Activated CD8-positive, alpha-beta memory T cell treated with anti-CD3 and anti-CD28 coated beads for 36 hours (primary cell): ENCODE results near the gene CALM1. TPM values are rescaled to one million over a fixed set of nuclear protein-coding genes. Genes with fewer than 3 reads are reported as not detected.
"Not testable (repeated sequence)": the region's sequence is repeated elsewhere in the genome, so short reads cannot be mapped to it uniquely, and the experiment has no call there.

ENCODE experiments used
- CTCF ChIA-PET: fragments of 350-600 bp; sonication (Branson Sonifier 250); formaldehyde crosslinking; loops from one replicate; lab custom pipeline; 2021; ENCODE audit warnings: antibody characterized with exemption; lab: Charles Lee
- POLR2A ChIA-PET: fragments of 350-600 bp; sonication (Branson Sonifier 250); formaldehyde crosslinking; loops from one replicate; lab custom pipeline; 2021; ENCODE audit warnings: antibody characterized with exemption; lab: Charles Lee
- total RNA-seq, 2 experiments: library from RNA; stranded (reverse); gene quantifications; one replicate each; pipeline ENCODE4 v1.2.3, GENCODE V29; 2021

The CALM1 gene
- total RNA-seq, 2 experiments from 2014 or later, result 530 to 542 TPM

DNA sequence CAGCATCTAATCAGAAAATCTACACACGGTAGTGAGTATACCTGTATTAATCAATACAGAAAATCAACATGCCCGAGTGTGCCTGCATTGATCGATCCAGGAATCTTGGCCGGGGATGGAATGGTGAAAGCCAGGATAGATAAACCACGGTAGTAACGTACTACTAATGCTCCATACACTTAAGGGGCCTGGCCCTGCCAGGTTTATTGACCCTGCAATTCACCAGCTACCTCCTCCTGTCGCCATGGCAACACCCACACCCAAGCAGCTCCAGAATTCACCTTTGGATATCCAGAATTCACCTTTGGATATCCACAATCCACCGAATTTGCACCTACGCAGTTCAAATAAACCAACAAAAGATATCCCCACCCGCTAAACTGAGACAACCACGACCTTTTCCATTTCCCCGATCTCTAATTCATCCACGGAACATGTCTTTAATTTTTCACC is 14.8 kb upstream of the CALM1 start:
- ChIA-PET POLR2A (interaction anchor here (0.5 to 5.9 kb wide), 5 partner anchors 14 to 426 kb away, joined by 3 to 101 read pairs (median 4); partner anchors contain the start of gene CALM1), CTCF (interaction anchor here (0.6 to 1.6 kb wide), 5 partner anchors 13 to 428 kb away, joined by 3 to 8 read pairs (median 3); partner anchors contain the start of gene EFCAB11)

DNA sequence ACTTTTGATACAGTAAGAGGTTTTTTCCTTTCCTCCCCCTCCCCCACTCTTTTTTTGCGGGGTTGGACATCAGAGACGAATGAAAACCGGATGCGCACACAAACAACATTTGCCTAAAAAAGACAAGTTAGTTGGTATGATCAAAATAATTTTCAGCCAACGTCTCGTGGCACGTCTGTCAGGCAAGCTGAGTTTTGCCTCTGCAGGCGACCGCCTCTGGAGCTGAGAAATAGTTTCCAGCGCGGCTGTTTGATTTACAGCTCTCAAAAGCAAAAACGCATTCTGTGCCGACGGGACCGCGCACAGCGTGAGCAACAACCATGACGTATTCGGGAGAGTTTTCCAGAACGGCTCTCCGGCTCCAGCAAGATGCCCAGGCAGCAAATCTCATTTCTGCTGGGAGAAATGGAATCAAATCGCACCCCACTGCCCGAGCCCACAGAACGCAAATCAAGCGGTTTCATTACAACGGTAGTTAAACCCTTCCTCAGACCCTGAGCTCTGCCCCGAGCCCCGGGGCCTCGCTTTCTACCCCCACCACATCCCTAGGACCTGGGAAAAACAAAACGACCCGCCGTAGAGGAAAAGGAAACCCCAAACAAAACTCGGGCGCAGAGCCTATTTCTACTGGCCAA is 14.2 kb upstream of the CALM1 start:
- ChIA-PET POLR2A (interaction anchor here (0.5 to 5.9 kb wide), 6 partner anchors 14 to 836 kb away, joined by 3 to 101 read pairs (median 4); partner anchors contain the start of gene CALM1), CTCF (interaction anchor here (0.6 to 1.6 kb wide), 5 partner anchors 13 to 428 kb away, joined by 3 to 8 read pairs (median 3); partner anchors contain the start of gene EFCAB11)

DNA sequence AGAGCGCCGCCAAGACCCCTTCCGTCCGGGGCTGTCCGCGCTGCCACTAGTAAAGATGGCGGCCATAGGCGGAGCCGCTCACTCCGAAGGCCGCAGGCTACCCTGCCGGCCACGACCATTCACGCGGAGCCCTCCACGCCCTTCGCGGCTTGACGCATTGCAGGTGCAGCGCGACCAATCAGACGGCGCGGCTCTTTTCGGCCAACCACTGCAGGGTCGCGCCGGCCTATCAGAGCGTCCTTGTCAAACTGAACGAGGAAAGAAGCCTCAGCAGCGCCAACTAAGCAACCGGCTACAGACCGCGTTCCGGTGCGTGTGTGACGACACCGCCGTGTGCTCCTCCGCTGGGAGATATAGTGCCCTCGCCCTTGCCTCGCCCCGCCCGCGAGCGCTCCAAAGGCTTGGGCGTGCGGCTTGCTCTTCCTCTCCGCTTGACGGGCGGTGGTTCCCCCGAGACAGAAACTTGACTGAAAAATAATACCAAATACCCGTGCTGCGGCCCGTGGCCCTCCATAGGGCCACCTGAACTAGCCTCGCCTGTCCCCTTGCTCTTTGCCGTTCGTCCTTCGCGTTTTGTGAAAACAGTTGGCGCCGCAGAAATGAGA is 13.6 kb upstream of the CALM1 start:
- ChIA-PET CTCF (interaction anchor here (0.6 to 2.1 kb wide), 7 partner anchors 10 to 429 kb away, joined by 3 to 15 read pairs (median 3); partner anchors contain the start of genes CALM1 and EFCAB11), POLR2A (interaction anchor here (1.0 to 5.9 kb wide), 6 partner anchors 10 to 427 kb away, joined by 3 to 101 read pairs (median 6); partner anchors contain the start of gene CALM1)

DNA sequence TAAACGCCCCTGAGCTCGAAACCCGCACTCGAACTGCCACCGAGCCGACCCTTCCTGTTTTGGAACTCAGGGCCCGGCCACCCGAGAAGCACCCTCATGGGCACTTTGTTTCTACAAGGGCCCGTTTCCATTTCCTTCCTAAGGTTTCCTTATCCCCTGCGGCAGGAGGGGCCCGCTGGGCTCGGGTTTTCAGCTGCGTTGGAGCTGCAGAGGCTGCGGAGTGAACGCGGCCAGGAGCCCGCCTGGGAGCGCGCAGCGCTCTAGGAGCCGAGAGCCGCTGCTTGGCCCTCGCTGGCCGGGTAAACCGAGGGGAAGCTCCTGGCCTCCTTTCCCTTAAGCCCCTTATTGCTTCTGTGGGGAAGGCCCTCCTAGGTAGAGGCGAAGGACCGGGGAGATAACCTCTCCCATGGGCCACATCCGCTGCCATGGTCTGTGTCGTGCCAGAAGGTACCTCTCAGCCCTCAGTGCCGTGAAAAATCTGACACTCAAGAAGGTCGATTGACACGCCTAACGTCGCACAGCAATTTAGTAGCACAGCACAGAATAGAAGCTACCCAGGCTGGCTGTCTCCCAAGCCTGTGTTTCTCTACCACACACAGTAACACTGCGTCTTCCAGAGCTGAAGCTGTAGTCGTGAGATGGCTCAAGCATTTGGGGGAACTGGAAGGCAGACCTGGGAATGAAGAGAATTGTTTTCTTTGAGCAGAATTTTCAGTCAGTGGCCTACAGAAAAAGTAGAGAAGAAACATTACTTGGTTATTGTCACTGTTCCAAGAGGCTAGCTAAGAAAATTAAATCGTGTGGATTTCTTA is 12.9 kb upstream of the CALM1 start:
- ChIA-PET CTCF (interaction anchor here (0.6 to 2.1 kb wide), 4 partner anchors 9 to 68 kb away, joined by 3 to 15 read pairs (median 8); partner anchors contain the start of gene CALM1), POLR2A (interaction anchor here (1.0 to 5.9 kb wide), 5 partner anchors 9 to 127 kb away, joined by 3 to 101 read pairs (median 6); partner anchors contain the start of gene CALM1)

- ChIA-PET POLR2A (interaction anchor here (1.3 to 5.9 kb wide), 4 partner anchors 9 to 17 kb away, joined by 5 to 101 read pairs (median 36); partner anchors contain the start of gene CALM1), CTCF (interaction anchor here (0.6 to 2.1 kb wide), 4 partner anchors 8 to 410 kb away, joined by 3 to 15 read pairs (median 8); partner anchors contain the start of gene CALM1)
These were observed 12.3 kb upstream of the CALM1 start for GRCh38 chr14:90384543-90384911.

DNA sequence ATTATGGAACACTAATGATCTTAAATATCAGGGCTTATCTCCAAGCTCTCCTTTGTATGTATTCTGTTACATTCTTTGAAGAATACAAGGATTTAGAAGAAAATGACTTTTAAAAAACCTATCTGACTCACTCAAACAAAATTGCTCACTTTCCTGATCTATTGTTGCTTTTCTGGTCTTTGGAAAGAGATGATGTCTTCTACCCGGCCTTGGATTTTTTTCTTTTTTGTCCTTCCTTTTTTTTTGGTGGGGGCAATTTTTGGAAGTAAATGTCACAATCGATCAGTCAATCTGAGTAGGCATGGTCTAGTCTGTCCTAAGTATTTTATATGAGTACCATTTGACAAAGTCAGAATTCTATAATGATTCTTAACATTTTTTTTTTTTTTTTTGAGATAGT is 10.5 kb upstream of the CALM1 start:
- ChIA-PET CTCF (interaction anchor here (1.9 to 2.0 kb wide), 2 partner anchors 10 to 14 kb away, joined by 7 to 8 read pairs; partner anchors contain the start of gene CALM1), POLR2A (interaction anchor here (0.5 kb wide), 1 partner anchor 23 kb away, joined by 5 read pairs; no protein-coding TSS in a partner anchor)

DNA sequence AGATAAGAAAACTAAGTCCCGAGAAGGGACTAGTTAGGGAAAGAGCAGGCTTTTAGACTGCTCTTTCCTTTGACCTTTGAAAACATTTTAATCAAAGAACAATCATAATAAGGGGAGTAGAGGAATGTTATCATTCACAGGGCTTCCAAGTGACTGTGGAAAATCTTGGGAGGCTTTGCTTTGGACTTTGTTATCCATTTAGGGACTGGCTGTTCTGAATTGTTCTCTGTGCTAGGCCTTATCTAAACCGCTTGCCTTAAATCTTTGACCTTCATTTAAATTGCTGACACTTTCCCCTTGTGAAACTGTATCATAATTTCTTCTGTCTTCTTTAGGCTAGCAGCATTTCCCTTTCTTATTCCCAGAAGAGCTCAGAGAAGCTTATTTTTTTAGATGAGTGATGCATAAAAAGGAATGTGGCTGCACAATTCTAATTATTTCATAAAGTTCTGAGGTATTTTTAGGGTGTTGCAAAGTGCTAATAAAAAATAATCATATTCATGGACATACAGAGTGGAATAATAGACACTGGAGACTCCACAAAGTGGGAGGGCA is 9.5 kb upstream of the CALM1 start:
- POLR2A ChIA-PET, result no interaction called here
- CTCF ChIA-PET, result interaction anchor here (2.0 kb wide), 1 partner anchor 13 kb away, joined by 7 read pairs; no protein-coding TSS in a partner anchor

DNA sequence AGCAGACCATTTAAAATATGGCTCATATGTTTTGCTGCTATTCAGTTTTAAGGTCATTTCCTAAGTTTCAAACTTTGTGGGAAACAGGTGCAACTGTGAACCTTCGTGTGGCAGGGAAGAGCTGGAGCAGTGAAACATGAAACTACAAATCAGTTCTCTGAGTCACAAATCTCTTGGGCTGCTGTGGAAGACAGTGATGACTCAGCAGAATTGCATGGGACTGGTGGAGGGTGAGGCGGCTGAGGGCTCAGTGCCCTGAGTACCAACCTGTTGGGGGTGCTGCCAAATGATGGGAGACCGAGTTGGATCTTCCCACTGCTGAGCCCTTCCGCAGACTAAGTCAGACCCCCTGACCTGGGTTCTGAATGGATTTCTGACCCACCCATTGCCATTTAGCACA is 8.4 kb upstream of the CALM1 start:
- ChIA-PET POLR2A (interaction anchor here (0.6 kb wide), 1 partner anchor 1721 kb away, joined by 7 read pairs; no protein-coding TSS in a partner anchor), CTCF (no interaction called here)

GRCh38 chr14:90388982-90389381 is 7.8 kb upstream of the CALM1 start:
- ChIA-PET POLR2A (interaction anchor here (0.6 kb wide), 1 partner anchor 1720 kb away, joined by 7 read pairs; no protein-coding TSS in a partner anchor), CTCF (interaction anchor here (1.2 kb wide), 1 partner anchor 368 kb away, joined by 4 read pairs; no protein-coding TSS in a partner anchor)

DNA sequence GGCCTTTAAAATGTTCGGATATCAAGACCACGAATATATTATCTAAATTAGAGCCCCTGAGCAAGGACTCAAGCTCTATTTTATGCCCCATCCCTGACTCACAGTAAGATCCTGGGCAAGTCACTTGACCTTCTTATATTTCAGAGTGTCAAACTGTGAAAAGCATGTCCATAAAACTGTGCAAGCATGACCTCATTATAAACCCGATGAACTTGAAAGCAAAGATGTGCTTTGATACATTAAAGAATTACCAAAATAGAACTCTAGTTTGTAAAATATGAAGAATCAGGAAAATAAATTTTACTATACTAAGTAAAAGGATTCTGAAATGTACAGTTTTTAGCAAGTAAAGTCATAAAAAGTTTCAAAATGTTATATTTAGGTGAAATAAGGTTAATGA is 2.9 kb upstream of the CALM1 start:
- ChIA-PET POLR2A (interaction anchor here (1.4 kb wide), 1 partner anchor 10 kb away, joined by 6 read pairs; no protein-coding TSS in a partner anchor), CTCF (interaction anchor here (0.6 kb wide), 1 partner anchor 42 kb away, joined by 3 read pairs; no protein-coding TSS in a partner anchor)

DNA sequence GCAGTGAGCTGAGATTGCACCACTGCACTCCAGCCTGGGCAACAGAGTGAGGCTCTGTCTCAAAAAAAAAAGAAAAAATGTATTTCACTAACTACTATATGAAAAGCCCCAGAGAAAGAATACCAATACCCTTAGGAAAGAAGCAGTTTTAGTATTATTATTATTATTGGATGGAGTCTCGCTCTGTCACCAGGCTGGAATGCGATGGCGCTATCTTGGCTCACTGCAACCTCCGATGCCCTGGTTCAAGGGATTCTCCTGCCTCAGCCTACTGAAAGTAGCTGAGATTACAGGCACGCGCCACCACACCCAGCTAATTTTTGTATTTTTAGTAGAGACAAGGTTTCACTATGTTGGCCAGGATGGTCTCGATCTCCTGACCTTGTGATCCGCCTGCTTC is 2.0 kb upstream of the CALM1 start:
- POLR2A ChIA-PET, result interaction anchor here (3.6 kb wide), 1 partner anchor 11 kb away, joined by 101 read pairs; no protein-coding TSS in a partner anchor
- CTCF ChIA-PET, result not testable (repeated sequence)

- CTCF ChIA-PET, result interaction anchor here (0.6 to 2.2 kb wide), 4 partner anchors 12 to 55 kb away, joined by 3 to 12 read pairs (median 6); no protein-coding TSS in a partner anchor
These were observed 841 bp downstream of the CALM1 start for GRCh38 chr14:90397425-90398314.

DNA sequence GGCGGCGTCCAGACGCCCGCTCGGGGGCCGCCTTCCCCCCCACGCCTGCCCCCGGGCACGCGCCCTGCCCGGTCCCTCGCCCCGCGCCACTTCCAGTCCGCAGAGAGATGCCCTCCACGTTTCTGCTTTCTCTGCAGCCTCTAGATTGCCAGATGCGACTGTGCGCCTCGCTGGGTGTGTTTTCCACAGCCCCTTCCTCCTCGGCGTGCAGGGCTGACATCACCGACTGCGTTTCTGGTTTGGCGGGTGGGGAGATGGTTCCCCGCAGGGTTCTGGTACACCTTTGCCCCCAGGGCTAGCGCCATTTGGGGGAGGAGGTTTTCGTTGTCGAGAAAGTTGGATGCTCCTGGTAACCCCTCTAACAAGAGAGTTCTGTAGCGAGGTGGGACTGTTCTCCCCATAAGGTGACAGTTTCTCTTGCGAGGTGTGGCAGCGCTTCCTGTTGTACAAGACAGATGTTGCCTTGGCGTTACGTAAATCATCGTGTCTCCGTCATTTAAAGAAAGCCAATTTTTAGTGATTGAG is 1.5 kb downstream of the CALM1 start:
- CTCF ChIA-PET, result interaction anchor here (1.9 to 2.5 kb wide), 3 partner anchors 14 to 299 kb away, joined by 6 to 15 read pairs (median 7); no protein-coding TSS in a partner anchor
- POLR2A ChIA-PET, result interaction anchor here (0.6 kb wide), 2 partner anchors 14 to 632 kb away, joined by 4 to 5 read pairs; no protein-coding TSS in a partner anchor

More at GRCh38 chr14:90397425-90398314, 841 bp downstream of the CALM1 start:
- POLR2A ChIA-PET, result interaction anchor here (0.6 to 3.6 kb wide), 5 partner anchors 8 to 549 kb away, joined by 3 to 101 read pairs (median 3); partner anchors contain the start of gene PSMC1

DNA sequence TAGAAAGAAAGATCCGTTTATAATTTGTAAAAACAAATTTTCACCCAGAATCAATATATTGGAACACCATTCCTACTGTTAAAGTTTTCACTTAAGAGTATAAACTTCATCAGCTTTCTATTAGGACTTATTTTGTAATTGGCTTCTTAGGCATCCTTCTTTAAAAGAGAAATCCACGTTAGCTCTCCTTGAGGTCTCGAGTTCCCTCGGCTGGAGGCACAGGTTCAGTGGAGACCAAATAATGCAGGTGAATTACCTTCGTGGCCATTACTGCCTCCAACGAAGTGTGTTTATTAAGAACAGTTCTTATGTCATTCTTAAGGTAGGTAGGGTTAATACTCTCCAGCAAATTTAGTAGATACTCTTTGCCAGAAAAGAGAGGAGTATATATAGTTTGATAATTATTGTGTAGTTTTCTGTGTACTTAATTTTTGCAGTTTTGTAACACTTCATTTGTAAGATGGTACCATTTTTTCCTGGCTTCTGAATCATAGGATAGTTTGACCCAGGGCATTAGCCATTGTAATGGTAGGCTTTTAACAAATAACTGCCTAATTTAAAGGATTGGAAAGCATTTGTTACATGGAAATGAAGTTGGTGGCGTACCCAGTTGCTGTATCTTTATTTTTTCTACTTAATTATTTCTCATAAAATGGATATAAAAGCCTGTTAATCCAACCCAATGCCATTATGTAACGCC is 2.2 kb downstream of the CALM1 start:
- POLR2A ChIA-PET, result interaction anchor here (0.6 to 5.9 kb wide), 5 partner anchors 10 to 631 kb away, joined by 3 to 67 read pairs (median 4); no protein-coding TSS in a partner anchor
- CTCF ChIA-PET, result interaction anchor here (1.0 to 2.5 kb wide), 7 partner anchors 9 to 298 kb away, joined by 5 to 15 read pairs (median 7); no protein-coding TSS in a partner anchor
